NCI-H187 treated with DMSO at 0.1 percent for 48 hours (cell line): ENCODE measurements around the gene ANAPC13.

ENCODE experiments used
- DNase-seq: peaks from one replicate; lab custom pipeline; 2025; lab: John Stamatoyannopoulos, UW

ANAPC13 gene

DNA sequence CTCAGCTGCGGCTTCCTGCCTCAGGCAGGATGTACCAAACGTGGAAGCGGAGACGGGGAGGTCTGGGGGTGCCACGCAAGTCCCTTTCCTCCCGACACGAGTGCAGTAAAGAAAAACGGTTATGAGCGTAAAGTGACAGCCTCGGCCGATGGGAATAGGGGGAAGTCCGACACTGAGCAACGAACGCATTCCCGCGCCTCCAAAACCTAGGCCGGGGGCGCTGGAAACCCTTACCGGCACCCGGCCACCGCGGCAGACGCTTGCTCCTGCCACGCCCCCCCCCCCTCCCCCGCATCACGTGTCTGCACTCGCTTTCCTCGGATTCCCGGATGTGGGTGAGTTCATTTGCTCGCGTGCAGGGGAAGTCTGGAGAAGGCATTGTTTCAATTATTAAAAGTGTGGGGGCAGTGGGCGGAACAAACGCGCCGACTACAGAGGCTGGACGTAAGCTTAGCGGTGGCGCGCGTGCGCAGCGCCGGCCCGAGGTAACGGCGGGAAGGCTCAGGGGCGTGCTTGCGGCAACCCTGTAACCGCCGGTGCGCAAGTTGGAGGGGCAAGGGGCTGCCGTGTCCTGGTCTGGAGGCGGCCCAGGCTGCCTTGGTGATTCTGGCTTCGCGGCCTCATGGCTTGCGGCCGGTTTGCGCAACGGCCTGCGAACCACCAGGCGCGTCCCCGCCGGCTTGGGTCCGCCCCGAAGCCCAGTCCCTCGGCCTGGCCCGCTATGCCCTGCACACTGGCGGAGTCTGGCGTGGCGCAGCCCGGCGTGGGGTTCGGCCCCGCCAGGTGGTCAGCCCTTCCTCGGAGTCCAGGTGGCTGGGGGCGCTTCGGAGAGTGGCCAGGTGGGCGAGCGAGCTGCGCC, at the start of gene ANAPC13, which contains the start of gene CEP63:
ANAPC13 (minus strand) TSS at position 268 of the 859 bp plus-strand sequence. CDS start 3,081 bp downstream, outside the sequence.
CEP63 (plus strand) TSS at position 340 of the 859 bp plus-strand sequence. CDS start 9,264 bp downstream, outside the sequence.
- peak; percentile 94 for DNase-seq

GRCh38 chr3:134535186-134535970, 49.6 kb upstream of the ANAPC13 start:
- DNase-seq: no peak

DNA sequence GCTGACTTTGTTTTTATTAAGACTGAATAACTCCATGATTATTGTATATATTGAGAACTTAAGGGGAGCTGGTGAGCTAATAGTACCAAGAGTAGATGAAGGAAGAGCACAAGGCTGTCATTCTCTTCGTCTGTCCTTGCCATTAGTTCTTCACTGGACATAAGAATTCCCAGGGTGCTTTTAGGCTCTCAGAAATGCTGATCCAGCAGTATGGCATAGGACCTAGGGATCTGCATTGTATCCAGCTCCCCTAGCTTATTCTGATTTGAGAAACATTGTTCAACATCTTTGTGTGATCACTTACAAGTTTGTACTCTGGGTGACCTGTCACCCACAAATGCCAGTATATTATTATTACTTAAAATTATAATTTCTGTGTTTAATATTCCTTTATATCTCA, 47.7 kb upstream of the ANAPC13 start:
- no peak for DNase-seq

- no peak for DNase-seq
Observed at GRCh38 chr3:134527538-134528186, 41.9 kb upstream of the ANAPC13 start.

DNA sequence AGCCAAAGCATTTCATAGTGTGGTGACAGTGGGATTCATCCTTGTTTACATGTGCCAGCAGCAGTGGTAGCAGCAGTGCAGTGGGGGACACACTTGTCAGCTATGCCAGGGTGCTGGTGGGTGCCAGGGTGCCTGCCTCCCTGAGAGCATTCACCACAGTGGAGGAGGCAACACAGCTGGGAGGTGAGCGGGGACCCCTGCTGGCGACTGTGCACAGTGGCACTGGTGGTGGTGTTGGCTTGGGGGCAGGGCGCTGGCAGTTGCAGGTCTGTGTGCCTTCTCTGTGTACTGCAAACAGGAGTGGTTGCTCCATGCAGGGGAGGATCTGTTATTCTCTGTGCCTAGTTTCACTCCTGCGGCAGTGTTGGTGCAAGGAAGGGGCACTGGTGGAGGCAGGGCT, 41.3 kb upstream of the ANAPC13 start:
- DNase-seq: no peak

DNA sequence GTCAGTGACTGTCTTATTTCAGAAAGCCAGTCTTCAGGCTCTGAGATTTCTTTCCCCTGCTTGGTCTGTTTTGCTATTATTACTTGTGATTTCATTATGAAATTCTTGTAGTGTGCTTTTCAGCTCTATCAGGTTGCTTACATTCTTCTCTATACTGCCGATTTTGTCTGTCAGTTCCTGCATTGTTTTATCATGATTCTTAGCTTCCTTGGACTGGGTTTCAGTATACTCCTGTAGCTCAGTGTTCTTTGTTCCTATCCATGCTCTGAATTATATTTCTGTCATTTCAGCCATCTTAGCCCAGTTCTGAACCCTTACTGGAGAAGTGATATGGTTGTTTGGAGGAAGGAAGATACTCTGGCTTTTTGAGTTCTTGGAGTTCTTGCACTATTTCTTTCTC, 40.5 kb upstream of the ANAPC13 start:
- DNase-seq: no peak

GRCh38 chr3:134525293-134525692, 39.5 kb upstream of the ANAPC13 start:
- DNase-seq: no peak

GRCh38 chr3:134522541-134522940, 36.8 kb upstream of the ANAPC13 start:
- no peak for DNase-seq

- no peak for DNase-seq
Observed at GRCh38 chr3:134517791-134518190, 32.0 kb upstream of the ANAPC13 start.

DNA sequence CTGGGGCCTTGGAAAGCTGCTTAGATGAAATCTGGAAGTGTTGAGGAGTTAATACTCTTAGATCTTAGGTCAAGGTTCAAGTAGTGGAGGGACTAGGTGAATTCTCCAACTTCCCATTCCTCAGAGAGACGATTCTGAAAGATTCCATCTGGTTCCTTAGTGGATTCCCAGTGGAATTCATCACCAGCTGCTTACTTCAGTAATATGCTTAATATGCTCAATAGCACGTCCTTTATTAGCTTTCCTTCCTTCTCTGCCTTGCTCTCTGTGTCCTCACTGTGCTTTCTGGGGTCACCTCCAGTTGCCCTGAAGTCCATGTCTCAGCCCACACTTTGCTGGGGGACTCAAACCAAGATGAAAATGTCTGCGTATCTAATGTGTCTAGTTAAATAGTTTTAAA, 31.1 kb upstream of the ANAPC13 start:
- no peak for DNase-seq

GRCh38 chr3:134511500-134511899, 25.7 kb upstream of the ANAPC13 start:
- no peak for DNase-seq

DNA sequence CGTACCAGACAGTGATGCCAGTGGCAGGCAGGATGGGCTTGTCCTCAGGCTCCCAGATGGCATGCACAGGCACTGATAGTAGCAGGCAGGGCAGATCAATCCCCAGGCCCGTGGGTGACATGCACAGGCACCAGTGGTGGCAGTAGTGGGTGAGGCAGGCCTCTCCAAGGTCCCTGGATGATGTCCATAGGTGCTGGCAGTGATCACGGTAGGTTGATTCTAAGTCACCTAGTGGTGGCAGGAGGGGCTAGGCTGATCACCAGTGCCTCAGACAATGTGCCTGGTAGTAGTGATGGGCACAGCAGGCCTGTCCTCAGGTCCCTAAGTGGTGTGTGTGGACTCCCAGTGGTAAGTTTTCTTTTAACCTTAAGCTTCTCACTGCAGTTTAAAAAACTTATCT, 19.7 kb upstream of the ANAPC13 start:
- no peak for DNase-seq

- no peak for DNase-seq
Observed at GRCh38 chr3:134504132-134504531, 18.3 kb upstream of the ANAPC13 start.

GRCh38 chr3:134503266-134503665, 17.5 kb upstream of the ANAPC13 start:
- DNase-seq: no peak

DNA sequence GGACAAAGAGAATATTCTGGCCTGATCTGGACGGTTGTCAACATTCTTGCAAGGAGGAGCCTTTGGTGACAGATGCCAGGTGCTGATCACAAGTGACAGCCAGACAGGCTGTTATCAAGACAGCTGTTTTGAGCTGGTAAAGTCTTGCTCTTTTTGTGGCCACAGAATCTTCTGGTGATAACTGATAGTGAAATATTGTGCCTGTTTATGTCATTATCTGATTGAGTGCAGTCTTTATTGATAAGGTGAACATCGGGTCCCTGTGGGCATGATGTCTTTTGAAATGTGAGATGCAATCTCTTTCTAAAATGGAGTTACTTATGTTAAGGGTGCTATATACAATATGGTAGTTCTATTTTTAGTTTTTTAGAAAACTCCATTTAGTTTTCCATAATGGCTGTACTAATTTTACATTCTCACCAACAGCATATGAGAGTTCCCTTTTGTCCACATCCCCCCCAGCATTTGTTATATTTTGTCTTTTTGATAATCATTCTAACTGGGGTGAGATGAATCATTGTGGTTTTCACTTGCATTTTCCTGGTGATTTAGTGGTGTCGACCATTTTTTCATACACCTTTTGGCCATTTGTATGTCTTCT, 10.8 kb upstream of the ANAPC13 start:
- DNase-seq: no peak

GRCh38 chr3:134495980-134496379, 10.2 kb upstream of the ANAPC13 start:
- no peak for DNase-seq

GRCh38 chr3:134494495-134494894, 8.7 kb upstream of the ANAPC13 start:
- no peak for DNase-seq

DNA sequence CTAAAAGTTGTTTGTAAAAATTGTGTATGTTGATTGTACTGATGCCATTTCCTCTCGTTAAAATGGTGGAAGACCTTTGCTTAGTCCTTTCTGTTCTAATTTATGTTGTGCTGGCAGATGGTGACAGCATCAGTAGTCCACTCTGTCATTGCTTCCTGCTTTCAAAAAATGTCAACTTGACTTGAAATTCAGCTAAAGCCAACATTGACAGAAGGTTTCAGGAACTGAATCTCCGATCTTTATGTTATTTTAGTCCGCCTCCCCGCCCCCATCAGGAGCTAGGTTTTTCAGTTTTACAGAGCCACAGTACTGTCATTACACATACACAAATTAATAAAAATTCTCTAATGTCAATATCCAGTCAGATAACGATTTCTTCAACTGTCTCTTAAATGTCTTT, 1.6 kb upstream of the ANAPC13 start:
- DNase-seq: no peak

DNA sequence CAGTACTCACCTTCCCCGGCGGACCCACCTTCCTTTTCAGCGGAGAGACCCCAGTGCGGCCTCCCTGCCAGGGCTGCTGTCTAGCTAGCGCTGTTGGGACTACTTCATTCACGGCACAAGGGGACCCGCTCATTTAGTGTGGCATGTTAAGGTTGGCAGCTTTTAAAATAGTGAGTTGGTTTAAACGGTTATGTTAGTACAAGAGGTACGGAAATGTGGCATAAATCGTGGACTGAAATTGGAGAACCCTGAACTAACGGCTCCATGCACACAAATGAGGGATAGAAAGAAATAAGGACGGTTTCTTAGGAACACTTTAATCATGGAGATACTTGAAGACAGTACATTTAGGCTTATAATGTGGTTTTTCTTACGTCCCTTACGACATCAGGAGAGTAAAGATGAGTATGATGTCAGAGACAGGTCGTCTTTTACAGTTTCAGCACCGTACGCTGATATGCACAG, 824 bp upstream of the ANAPC13 start:
- DNase-seq: no peak

DNA sequence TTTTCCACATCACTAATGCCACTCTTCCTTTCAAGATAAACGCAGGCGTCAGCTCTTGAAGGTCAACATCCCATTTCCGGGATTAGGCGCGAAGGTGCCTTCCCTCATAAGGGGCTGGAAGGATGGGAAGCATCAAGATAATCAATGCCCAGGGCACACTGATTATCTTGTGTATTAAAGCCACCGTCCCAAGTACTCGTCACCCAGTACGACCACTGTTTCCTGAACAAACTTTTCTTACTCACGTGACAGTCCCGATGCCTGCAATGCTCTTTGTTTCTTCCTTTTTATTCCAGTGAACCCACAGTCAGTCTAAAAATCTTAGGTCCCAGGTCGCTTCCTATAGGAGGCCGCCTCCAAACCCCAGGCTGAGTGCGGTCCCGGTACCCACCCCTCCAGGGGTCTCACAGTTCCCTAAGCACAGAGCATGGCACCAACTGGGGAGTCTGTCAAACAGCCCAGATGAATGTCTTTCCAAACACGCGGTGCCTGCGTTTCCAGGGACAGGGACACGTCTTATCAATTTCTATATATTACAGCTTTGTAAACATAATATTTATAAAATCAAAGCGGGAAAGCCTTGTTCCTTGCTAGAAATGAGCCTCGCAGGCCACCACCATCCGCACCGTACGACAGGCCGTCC, 589 bp downstream of the ANAPC13 start:
- no peak for DNase-seq

DNA sequence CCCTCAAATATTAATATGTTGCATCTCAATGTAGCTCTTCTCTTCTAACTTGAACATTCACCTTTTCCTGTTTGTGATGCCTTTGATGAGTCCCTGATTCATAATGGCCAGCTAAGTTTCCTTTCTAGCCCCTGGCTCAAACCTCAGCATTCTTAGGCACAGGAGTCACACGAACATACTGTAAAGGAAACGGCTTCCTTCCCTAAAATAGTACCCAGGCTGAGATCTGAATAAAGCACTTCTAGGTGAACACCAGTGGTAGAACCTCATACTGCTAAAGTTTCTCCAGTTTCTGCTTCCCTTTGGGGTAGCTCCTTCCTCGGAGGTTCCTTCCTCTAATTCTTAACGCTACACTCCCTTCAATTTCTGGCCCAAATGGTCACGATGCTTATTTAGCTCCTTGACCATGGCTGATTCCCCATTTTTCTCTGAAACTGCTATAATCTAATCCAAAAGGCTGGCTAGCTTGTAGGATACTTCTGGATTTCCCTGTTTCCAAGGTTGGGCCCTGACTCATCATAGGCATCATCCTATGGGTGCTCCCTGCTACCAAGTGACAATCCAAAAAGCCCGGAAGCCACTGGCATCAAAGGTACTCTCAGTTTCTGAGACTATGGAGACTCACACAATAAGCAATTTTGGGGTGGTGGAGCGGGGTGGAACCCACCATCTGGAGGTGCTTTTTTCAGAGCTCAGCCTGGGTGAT, 2.4 kb downstream of the ANAPC13 start:
- DNase-seq: no peak
